Common myeloid progenitor, CD34-positive (primary cell): ENCODE results near the gene RPL35.

Experiments used
- CTCF ChIA-PET: fragments of 350-600 bp; sonication (Branson Sonifier 250); formaldehyde crosslinking; loops from one replicate; lab custom pipeline; 2021; ENCODE audit warnings: antibody characterized with exemption; lab: Charles Lee
- POLR2A ChIA-PET: fragments of 350-600 bp; sonication (Branson Sonifier 250); formaldehyde crosslinking; loops from one replicate; lab custom pipeline; 2021; ENCODE audit warnings: antibody characterized with exemption; lab: Charles Lee
- DNase-seq, 3 donors: peaks; one replicate each; pipeline versions ENCODE4 v3.0.0 to v3.0.0-alpha.2; 2013
- H3K27ac ChIP-seq, 2 experiments: 1 replicate in 1 of 2; 2 replicates in 1 of 2; pipeline ENCODE4 v1.7.0; 2013; ENCODE audit warnings: inconsistent platforms in 2 of 2, low read length in 2 of 2, mild to moderate bottlenecking in 2 of 2, low read depth in 1 of 2, moderate library complexity in 1 of 2; ENCODE audit not compliant: severe bottlenecking in 2 of 2, insufficient read depth in 1 of 2, poor library complexity in 1 of 2
- H3K27me3 ChIP-seq, 5 experiments: replicated peaks in 2 of 5; 1 replicate in 3 of 5; 2 replicates in 2 of 5; pipeline versions ENCODE4 v1.6.1 to v1.7.0; 2013; ENCODE audit warnings: low read length in 4 of 5, mild to moderate bottlenecking in 2 of 5, moderate library complexity in 2 of 5, inconsistent platforms in 1 of 5; ENCODE audit not compliant: insufficient read depth in 5 of 5, control insufficient read depth in 4 of 5
- H3K36me3 ChIP-seq, 4 experiments: 1 replicate in 2 of 4; 2 replicates in 2 of 4; pipeline versions ENCODE4 v1.6.1 to v1.7.0; 2013; ENCODE audit warnings: low read length in 3 of 4, control low read depth in 1 of 4, mild to moderate bottlenecking in 1 of 4; ENCODE audit not compliant: control insufficient read depth in 4 of 4, insufficient read depth in 4 of 4
- H3K4me1 ChIP-seq, 4 experiments: 1 replicate in 3 of 4; 2 replicates in 1 of 4; pipeline versions ENCODE4 v1.6.1 to v1.7.1; 2013; ENCODE audit warnings: low read length in 3 of 4, mild to moderate bottlenecking in 3 of 4, control low read depth in 1 of 4, inconsistent platforms in 1 of 4, moderate library complexity in 1 of 4; ENCODE audit not compliant: control insufficient read depth in 4 of 4, insufficient read depth in 4 of 4; ENCODE audit errors: control extremely low read depth in 1 of 4
- H3K4me3 ChIP-seq, 7 experiments: 1 replicate in 4 of 7; 2 replicates in 3 of 7; pipeline versions ENCODE4 v1.5.1 to v1.7.0; 2013; ENCODE audit warnings: mild to moderate bottlenecking in 7 of 7, low read length in 6 of 7, moderate library complexity in 6 of 7, inconsistent platforms in 2 of 7, low read depth in 2 of 7, control low read depth in 1 of 7; ENCODE audit not compliant: insufficient read depth in 4 of 7, control insufficient read depth in 1 of 7; ENCODE audit errors: extremely low read depth in 1 of 7
- H3K9me3 ChIP-seq, 5 experiments: 1 replicate in 4 of 5; 2 replicates in 1 of 5; pipeline versions ENCODE4 v1.6.1 to v1.7.1; 2013; ENCODE audit warnings: low read length in 4 of 5, mild to moderate bottlenecking in 2 of 5, inconsistent platforms in 1 of 5, low read depth in 1 of 5, moderate library complexity in 1 of 5; ENCODE audit not compliant: control insufficient read depth in 4 of 5, insufficient read depth in 2 of 5; ENCODE audit errors: control extremely low read depth in 1 of 5
- WGBS: methylation state at CpG from one replicate; pipeline ENCODE4 v1.1.5; 2013; ENCODE audit not compliant: insufficient coverage; 5-methylcytosine and 5-hydroxymethylcytosine counted together

The RPL35 gene

GRCh38 chr9:124894035-124894740 is 32.4 kb upstream of the RPL35 start:
- H3K36me3 ChIP-seq, result peaks cover 12 to 66% (median 47%) of the 10 kb centered on the region in 4 experiments
- H3K27ac ChIP-seq, result no peak overlapping the region
- ChIA-PET POLR2A (no interaction called here), CTCF (interaction anchor here (0.7 to 4.6 kb wide), 18 partner anchors 8 to 248 kb away, joined by 3 to 30 read pairs (median 7); partner anchors contain the start of genes OLFML2A and WDR38)
- H3K27me3 ChIP-seq, result no peaks in the 10 kb centered on the region
- H3K4me1 ChIP-seq, result no peaks in the 10 kb centered on the region
- H3K9me3 ChIP-seq, result no peaks in the 10 kb centered on the region
- 94% methylated on average over 8 of the region's 9 CpGs for WGBS
- DNase-seq, result no peak
- H3K4me3 ChIP-seq, result no peak overlapping the region

GRCh38 chr9:124890179-124890578 is 28.4 kb upstream of the RPL35 start:
- Histone ChIP-seq H3K27me3 (no peaks in the 10 kb centered on the region), H3K4me1 (no peaks in the 10 kb centered on the region), H3K36me3 (peaks cover 19 to 68% (median 54%) of the 10 kb centered on the region in 4 experiments), H3K27ac (no peak overlapping the region), H3K4me3 (no peak overlapping the region), H3K9me3 (no peaks in the 10 kb centered on the region)
- CTCF ChIA-PET, result interaction anchor here (0.8 to 4.6 kb wide), 6 partner anchors 11 to 116 kb away, joined by 3 to 18 read pairs (median 6); partner anchors contain the start of gene WDR38
- no peak for DNase-seq
- 96% methylated on average over 7 of the region's 7 CpGs for WGBS
- POLR2A ChIA-PET, result no interaction called here

- no peaks in the 10 kb centered on the region for H3K9me3 ChIP-seq
- no peak overlapping the region for H3K27ac ChIP-seq
- WGBS, result over 99% methylated on average over 12 of the region's 13 CpGs
- H3K36me3 ChIP-seq, result peaks cover 19 to 73% (median 52%) of the 10 kb centered on the region in 4 experiments
- H3K27me3 ChIP-seq, result no peaks in the 10 kb centered on the region
- H3K4me1 ChIP-seq, result no peaks in the 10 kb centered on the region
- ChIA-PET POLR2A (no interaction called here), CTCF (interaction anchor here (1.7 to 3.8 kb wide), 2 partner anchors 12 to 115 kb away, joined by 4 to 16 read pairs; no protein-coding TSS in a partner anchor)
- peak overlapping the region in 1 of 7 experiments; percentile 11 for H3K4me3 ChIP-seq
- no peak for DNase-seq
Measured at GRCh38 chr9:124889006-124889405, 27.2 kb upstream of the RPL35 start.

GRCh38 chr9:124887832-124888231 is 26.1 kb upstream of the RPL35 start:
- 97% methylated on average over 4 of the region's 5 CpGs for WGBS
- POLR2A ChIA-PET, result no interaction called here
- H3K36me3 ChIP-seq, result peaks cover 10 to 67% (median 45%) of the 10 kb centered on the region in 4 experiments

GRCh38 chr9:124886866-124887492 is 25.2 kb upstream of the RPL35 start:
- Histone ChIP-seq H3K27me3 (no peaks in the 10 kb centered on the region), H3K36me3 (peaks cover 12 to 75% (median 52%) of the 10 kb centered on the region in 4 experiments), H3K9me3 (no peaks in the 10 kb centered on the region), H3K4me3 (no peak overlapping the region), H3K27ac (no peak overlapping the region), H3K4me1 (no peaks in the 10 kb centered on the region)
- DNase-seq, result no peak
- ChIA-PET POLR2A (no interaction called here), CTCF (interaction anchor here (0.9 to 1.4 kb wide), 3 partner anchors 35 to 110 kb away, joined by 3 to 6 read pairs (median 3); partner anchors contain the start of gene OLFML2A)
- WGBS, result 96% methylated on average over 15 of the region's 17 CpGs

More at GRCh38 chr9:124887832-124888231, 26.1 kb upstream of the RPL35 start:
- H3K4me1 ChIP-seq, result no peaks in the 10 kb centered on the region
- H3K27me3 ChIP-seq, result no peaks in the 10 kb centered on the region
- CTCF ChIA-PET, result interaction anchor here (1.4 kb wide), 1 partner anchor 110 kb away, joined by 3 read pairs; no protein-coding TSS in a partner anchor
- H3K27ac ChIP-seq, result no peak overlapping the region
- H3K4me3 ChIP-seq, result no peak overlapping the region
- no peak for DNase-seq
- H3K9me3 ChIP-seq, result no peaks in the 10 kb centered on the region

GRCh38 chr9:124886461-124886860 is 24.7 kb upstream of the RPL35 start:
- H3K4me3 ChIP-seq, result no peak overlapping the region
- no peaks in the 10 kb centered on the region for H3K27me3 ChIP-seq
- no peak overlapping the region for H3K27ac ChIP-seq
- peaks cover 12 to 80% (median 57%) of the 10 kb centered on the region in 4 experiments for H3K36me3 ChIP-seq
- CTCF ChIA-PET, result interaction anchor here (0.9 to 2.7 kb wide), 5 partner anchors 8 to 110 kb away, joined by 3 to 8 read pairs (median 6); partner anchors contain the start of genes OLFML2A and WDR38
- no peaks in the 10 kb centered on the region for H3K9me3 ChIP-seq
- POLR2A ChIA-PET, result no interaction called here
- no peak for DNase-seq
- 98% methylated on average over 8 of the region's 10 CpGs for WGBS
- no peaks in the 10 kb centered on the region for H3K4me1 ChIP-seq
